ENCODE measurements around the gene CADM2.

DNA sequence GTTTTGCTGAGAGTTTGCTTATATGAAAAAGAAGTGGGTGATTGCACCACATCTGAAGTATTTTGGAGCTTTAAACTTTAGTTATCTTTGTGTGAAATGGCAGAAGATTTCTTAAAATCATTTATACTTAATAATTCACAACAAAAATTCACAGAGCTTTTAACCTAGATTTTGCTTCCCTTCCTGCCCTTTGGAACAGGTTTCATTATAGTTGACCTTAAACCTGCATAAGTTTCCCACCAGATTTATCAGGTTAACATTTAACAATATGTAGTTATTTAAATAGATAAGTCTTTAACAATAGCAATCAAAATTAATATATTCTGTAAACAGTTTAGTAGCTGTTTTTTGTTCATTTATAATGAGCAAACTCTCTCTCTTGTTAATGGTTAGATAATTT lies 30.3 kb downstream of the CADM2 start:
- TF ChIP-seq CTCF (conservative IDR thresholded peaks at IDR 0.05; ENCODE audit: low read depth, low read length) (no peak), EZH2 (IDR thresholded peaks at IDR 0.05; ENCODE audit: borderline replicate concordance, low read depth, low read length, poor library complexity, severe bottlenecking) (no peak)

All from A673 (cell line).